GM19025 (cell line): ENCODE results near the gene OR1E2.
"Not testable (repeated sequence)": the region's sequence is repeated elsewhere in the genome, so short reads cannot be mapped to it uniquely, and the experiment has no call there.

Source experiments
- ATAC-seq: cut with Tn5 transposase; IDR thresholded peaks from one replicate; pipeline ENCODE4 v1.9.1; 2021; ENCODE audit warnings: mild to moderate bottlenecking, low read depth, moderate library complexity; ENCODE audit not compliant: unreplicated experiment

OR1E2 gene

GRCh38 chr17:3433741-3434140 lies at the start of gene OR1E2:
Gene OR1E2 (minus strand): TSS chr17:3433841. CDS start chr17:3433841, 0 bp downstream.
- no peak for ATAC-seq

- no peak for ATAC-seq
Observed at GRCh38 chr17:3482852-3483251, 49.2 kb upstream of the OR1E2 start.

GRCh38 chr17:3479988-3480387 lies 46.3 kb upstream of the OR1E2 start:
- no peak for ATAC-seq

GRCh38 chr17:3475812-3476610 lies 42.4 kb upstream of the OR1E2 start, which contains the start of gene ASPA:
Gene ASPA (plus strand): TSS chr17:3475997. CDS start chr17:3476160, 163 bp downstream.
- no peak for ATAC-seq

- no peak for ATAC-seq
Observed at GRCh38 chr17:3475251-3475685, 41.6 kb upstream of the OR1E2 start.

- no peak for ATAC-seq
Observed at GRCh38 chr17:3474212-3474611, 40.6 kb upstream of the OR1E2 start.

- ATAC-seq: no peak
Observed at GRCh38 chr17:3472137-3472536, 38.5 kb upstream of the OR1E2 start.

GRCh38 chr17:3471599-3471998 lies 38.0 kb upstream of the OR1E2 start, which contains the start of gene SPATA22:
Gene SPATA22 (minus strand): TSS chr17:3471819. CDS start chr17:3469325, 2,494 bp downstream.
- no peak for ATAC-seq

- ATAC-seq: no peak
Observed at GRCh38 chr17:3469529-3469928, 35.9 kb upstream of the OR1E2 start.

GRCh38 chr17:3466355-3466754 lies 32.7 kb upstream of the OR1E2 start:
- ATAC-seq: not testable (repeated sequence)

GRCh38 chr17:3448059-3448665 lies 14.5 kb upstream of the OR1E2 start:
- no peak for ATAC-seq

- no peak for ATAC-seq
Observed at GRCh38 chr17:3447625-3448024, 14.0 kb upstream of the OR1E2 start.

- ATAC-seq: no peak
Observed at GRCh38 chr17:3440451-3440850, 6.8 kb upstream of the OR1E2 start.

GRCh38 chr17:3438368-3438767 lies 4.7 kb upstream of the OR1E2 start:
- no peak for ATAC-seq

- not testable (repeated sequence) for ATAC-seq
Observed at GRCh38 chr17:3433215-3433614, 426 bp downstream of the OR1E2 start.

- ATAC-seq: no peak
Observed at GRCh38 chr17:3418222-3418621, 15.4 kb downstream of the OR1E2 start.

GRCh38 chr17:3415610-3416009 lies 18.0 kb downstream of the OR1E2 start:
- no peak for ATAC-seq

GRCh38 chr17:3412216-3412615 lies 21.4 kb downstream of the OR1E2 start:
- not testable (repeated sequence) for ATAC-seq

GRCh38 chr17:3411070-3411469 lies 22.6 kb downstream of the OR1E2 start, which contains the start of gene OR3A3:
Gene OR3A3 (plus strand): TSS chr17:3411370.
- no peak for ATAC-seq

GRCh38 chr17:3403856-3404255 lies 29.8 kb downstream of the OR1E2 start:
- ATAC-seq: not testable (repeated sequence)

GRCh38 chr17:3401786-3402185 lies 31.9 kb downstream of the OR1E2 start:
- no peak for ATAC-seq

GRCh38 chr17:3400055-3400454 lies 33.6 kb downstream of the OR1E2 start:
- no peak for ATAC-seq
